Epithelial cell of esophagus (primary cell): ENCODE measurements around the gene IL1A.

Source experiments
- DNase-seq: peaks from one replicate; pipeline ENCODE4 v3.0.0; 2010; ENCODE audit warnings: low read depth
- H3K4me3 ChIP-seq: 2 replicates; pipeline ENCODE4 v1.5.1; 2011; ENCODE audit warnings: mild to moderate bottlenecking, low read length, control low read depth
- TF ChIP-seq, protein P1 (sequence below): IDR thresholded peaks from 2 replicates; pipeline ENCODE4 v1.5.1; 2011; ENCODE audit warnings: low read depth, mild to moderate bottlenecking, low read length, control low read depth, inconsistent platforms; ENCODE audit not compliant: insufficient read depth; ENCODE audit errors: missing control alignments

Gene IL1A

DNA sequence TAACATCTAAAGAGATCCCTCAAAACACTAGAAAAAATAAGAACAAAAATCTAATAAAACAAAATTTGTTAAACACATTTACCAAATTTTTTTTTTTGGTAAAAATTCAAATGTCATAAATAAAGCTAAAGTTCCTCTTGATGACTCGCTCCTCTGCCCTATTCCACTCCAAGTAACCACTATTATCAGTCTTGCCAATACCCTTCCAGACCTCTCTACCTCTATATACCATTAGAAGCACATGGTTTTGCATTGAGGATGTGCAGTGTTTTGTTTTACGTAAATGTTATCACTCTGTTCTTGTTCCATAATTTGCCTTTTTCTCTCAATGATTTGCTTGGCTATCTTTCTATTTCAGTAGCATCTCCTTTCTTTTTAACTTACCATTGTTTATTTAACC is 41.4 kb upstream of the IL1A start:
- no peak overlapping the region for H3K4me3 ChIP-seq
- TF ChIP-seq, protein P1, sequence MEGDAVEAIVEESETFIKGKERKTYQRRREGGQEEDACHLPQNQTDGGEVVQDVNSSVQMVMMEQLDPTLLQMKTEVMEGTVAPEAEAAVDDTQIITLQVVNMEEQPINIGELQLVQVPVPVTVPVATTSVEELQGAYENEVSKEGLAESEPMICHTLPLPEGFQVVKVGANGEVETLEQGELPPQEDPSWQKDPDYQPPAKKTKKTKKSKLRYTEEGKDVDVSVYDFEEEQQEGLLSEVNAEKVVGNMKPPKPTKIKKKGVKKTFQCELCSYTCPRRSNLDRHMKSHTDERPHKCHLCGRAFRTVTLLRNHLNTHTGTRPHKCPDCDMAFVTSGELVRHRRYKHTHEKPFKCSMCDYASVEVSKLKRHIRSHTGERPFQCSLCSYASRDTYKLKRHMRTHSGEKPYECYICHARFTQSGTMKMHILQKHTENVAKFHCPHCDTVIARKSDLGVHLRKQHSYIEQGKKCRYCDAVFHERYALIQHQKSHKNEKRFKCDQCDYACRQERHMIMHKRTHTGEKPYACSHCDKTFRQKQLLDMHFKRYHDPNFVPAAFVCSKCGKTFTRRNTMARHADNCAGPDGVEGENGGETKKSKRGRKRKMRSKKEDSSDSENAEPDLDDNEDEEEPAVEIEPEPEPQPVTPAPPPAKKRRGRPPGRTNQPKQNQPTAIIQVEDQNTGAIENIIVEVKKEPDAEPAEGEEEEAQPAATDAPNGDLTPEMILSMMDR = no peak
- DNase-seq = no peak

DNA sequence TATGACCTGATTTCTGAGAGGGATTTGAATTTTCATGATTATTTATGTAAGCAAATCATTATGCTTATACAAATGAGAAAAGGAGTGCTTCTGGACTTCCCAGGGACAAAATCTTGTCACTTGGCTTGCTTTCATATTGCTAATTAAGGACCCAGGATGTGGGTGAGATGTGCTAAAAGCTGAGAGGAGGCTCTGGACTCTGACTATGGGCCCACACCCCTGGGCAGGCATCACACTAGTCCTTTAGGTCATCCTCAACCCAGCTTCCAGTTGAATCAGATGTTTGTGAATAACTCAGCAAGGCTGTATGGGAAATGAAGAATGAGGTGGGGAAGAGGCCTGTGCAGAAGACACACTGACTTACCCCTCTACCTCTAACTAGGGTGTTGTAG is 40.4 kb upstream of the IL1A start:
- H3K4me3 ChIP-seq = no peak overlapping the region
- no peak for DNase-seq
- TF ChIP-seq, protein P1 = no peak

DNA sequence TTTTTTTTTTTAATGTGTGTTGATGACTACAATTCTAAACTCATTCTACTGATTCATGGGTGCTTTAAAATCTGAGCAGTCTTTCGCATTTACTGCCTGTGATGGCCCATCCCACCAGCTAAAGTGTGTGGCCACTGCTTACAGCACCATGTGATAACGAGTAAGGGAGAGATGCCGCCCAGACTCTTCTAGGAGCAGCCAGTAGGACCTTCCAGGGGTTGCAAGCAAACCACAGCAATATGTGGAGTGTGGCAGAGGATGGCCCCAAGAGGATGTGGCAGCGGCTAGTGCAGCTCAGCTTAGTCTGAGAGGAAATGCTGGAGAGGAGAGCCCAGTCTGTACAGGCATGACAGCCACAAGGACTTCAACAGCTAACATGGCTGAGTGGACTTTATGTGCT is 37.4 kb upstream of the IL1A start:
- TF ChIP-seq, protein P1 = no peak

DNA sequence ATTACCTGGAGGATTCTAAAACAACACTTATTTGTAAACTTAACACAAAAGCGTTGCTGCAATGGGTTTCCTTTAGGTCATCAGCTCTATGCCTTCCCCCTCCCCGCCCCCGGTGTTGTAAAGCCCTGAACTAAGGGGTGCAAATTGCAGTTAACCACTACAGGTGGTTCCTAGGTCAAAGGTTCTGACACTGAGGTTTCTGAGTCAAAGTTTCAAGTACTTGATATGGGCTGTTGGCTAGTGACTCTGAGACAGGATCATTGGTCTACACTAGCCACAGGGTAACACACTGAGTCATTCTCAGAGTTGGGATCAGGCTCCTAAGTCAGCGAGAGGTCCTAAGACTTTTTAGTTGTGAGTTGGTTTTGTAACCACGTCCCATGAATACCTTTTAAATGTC is 36.8 kb upstream of the IL1A start:
- H3K4me3 ChIP-seq = no peak overlapping the region
- peak; percentile 43 for DNase-seq
- TF ChIP-seq, protein P1 = no peak

More for the DNA sequence above, 37.4 kb upstream of the IL1A start:
- no peak for DNase-seq
- no peak overlapping the region for H3K4me3 ChIP-seq

DNA sequence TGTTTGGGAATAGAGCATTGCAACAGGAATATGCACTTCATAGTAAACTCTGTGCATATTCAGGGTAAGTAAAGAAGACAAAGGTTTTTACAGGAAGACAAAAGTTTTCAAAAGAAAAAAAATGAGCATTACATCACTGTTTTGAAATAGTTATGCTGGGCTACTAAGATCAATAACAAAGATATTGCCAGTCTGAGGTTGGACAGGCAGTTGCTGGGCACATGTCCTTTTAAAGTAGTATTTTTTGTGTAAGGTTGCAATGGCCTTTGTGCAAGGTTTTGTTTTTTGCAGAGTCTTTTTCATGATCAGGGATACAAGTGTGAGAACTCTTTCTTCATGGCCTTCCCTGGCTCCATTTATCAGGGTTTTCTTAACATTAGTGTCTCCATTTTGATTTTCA is 36.0 kb upstream of the IL1A start:
- DNase-seq = no peak
- TF ChIP-seq, protein P1 = no peak
- no peak overlapping the region for H3K4me3 ChIP-seq

DNA sequence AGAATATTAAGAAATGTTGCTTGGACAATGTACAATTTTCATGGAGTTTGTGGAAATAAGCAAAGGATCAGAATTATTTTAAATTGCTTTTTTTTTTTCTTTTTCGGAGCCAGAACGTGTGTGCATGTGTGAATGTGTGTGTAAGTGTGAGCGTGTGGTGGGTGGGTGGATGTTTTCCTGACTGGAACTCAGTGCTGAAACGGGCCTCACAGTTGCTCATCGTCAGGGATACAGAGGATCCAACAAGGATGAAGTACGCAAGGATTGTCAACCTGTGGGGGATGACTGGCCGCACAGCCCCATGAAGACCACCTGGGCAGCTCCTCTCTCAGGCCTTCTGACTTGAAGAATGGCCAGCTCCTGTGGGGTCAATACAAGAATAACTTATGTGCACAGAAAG is 34.8 kb upstream of the IL1A start:
- TF ChIP-seq, protein P1 = no peak
- no peak overlapping the region for H3K4me3 ChIP-seq
- no peak for DNase-seq

DNA sequence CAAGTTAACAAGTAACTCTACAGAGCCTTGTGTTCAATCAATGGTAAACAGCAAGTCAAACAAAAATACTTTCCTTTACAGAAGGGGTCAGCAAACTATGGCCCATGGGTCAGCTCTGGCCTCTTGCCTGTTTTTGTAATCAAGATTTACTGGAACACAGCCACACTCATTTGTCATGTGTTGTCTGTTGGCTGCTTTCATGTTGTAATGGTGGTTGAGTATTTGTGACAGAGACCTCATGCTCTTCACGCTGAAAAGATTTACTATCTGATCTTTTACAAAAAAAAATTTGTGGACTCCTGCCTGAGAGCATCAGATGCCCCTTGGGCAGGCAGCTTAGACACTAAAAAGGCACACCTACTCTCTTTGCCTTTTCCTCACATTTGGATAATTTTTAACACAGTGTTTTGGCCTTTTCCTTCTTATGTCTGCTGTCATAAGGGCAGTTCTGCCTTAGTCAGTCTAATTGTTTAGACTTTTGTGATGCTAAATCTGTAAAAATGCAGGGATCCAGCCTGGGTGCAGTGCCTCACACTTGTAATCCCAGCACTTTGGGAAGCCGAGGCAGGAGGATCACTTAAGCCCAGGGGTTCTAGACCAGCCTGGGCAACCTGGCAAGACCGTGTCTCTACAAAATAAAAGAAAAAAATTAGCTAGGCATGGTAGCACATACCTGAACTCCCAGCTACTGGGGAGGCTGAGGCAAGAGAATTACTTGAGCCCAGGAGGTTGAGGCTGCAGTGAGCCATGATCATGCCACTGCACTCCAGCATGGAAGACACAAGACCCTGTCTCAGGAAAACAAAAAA is 34.0 kb upstream of the IL1A start:
- no peak for DNase-seq
- H3K4me3 ChIP-seq = no peak overlapping the region
- TF ChIP-seq, protein P1 = no peak
